ENCODE measurements around the gene SOWAHC.
"Not testable (repeated sequence)": the region's sequence is repeated elsewhere in the genome, so short reads cannot be mapped to it uniquely, and the experiment has no call there.

DNA sequence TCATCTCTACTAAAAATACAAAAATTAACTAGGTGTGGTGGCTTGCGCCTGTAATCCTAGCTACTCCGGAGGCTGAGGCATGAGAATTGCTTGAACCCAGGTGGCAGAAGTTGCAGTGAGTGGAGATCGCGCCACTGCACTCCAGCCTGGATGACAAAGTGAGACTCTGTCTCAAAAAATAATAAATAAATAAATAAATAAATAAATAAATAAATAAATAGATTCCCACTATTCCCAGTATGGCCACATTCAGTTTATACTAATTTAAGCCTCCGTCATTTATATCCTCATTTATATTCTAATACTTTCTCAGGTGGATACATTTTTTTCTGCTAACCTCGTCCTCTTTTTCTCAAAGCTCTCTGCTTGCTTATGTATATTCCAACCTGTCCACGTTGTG is 14.2 kb downstream of the SOWAHC start:
- TF ChIP-seq, protein P1, sequence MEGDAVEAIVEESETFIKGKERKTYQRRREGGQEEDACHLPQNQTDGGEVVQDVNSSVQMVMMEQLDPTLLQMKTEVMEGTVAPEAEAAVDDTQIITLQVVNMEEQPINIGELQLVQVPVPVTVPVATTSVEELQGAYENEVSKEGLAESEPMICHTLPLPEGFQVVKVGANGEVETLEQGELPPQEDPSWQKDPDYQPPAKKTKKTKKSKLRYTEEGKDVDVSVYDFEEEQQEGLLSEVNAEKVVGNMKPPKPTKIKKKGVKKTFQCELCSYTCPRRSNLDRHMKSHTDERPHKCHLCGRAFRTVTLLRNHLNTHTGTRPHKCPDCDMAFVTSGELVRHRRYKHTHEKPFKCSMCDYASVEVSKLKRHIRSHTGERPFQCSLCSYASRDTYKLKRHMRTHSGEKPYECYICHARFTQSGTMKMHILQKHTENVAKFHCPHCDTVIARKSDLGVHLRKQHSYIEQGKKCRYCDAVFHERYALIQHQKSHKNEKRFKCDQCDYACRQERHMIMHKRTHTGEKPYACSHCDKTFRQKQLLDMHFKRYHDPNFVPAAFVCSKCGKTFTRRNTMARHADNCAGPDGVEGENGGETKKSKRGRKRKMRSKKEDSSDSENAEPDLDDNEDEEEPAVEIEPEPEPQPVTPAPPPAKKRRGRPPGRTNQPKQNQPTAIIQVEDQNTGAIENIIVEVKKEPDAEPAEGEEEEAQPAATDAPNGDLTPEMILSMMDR (IDR thresholded peaks at IDR 0.05), result not testable (repeated sequence)
- not testable (repeated sequence) for TF ChIP-seq POLR2A (IDR thresholded peaks at IDR 0.05)

Data from body of pancreas (tissue), 4 donors.